ENCODE measurements around the gene GPRC5B. TPM values are rescaled to one million over a fixed set of nuclear protein-coding genes. Genes with fewer than 3 reads are reported as not detected.

Gene GPRC5B
- total RNA-seq, 2 donors from 2014 or later: 2.5 to 2.9 TPM

- ATAC-seq: no peak
These were observed 9.6 kb downstream of the GPRC5B start for GRCh38 chr16:19874851-19875546.

DNA sequence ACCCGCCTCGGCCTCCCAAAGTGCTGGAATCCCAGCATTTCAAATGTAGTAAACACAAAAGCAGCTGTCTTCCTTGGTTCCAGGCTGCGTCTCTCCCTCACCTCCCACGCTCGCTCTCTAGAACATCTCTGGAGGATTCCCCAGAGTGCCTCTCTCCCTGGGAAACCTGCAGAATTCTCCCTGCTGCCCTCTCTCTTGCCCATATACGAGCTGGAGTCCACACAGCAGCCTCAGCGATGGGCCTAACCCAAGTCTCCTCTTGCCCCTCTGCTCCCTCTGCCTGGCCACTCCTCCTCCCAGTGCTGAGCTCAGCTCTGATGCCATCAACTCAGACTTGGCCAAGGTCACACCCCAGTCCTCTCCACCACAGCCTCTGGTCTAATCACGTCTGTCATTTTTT is 10.6 kb downstream of the GPRC5B start:
- no peak for ATAC-seq
- Mint-ChIP-seq H3K4me1 (peaks cover 3% of the 10 kb centered on the region), H3K4me3 (no peak overlapping the region), H3K36me3 (ENCODE audit: low read depth) (peaks cover 2% of the 10 kb centered on the region), H3K27me3 (no peaks in the 10 kb centered on the region), H3K27ac (no peak overlapping the region)
- no peaks in the 10 kb centered on the region for H3K9me3 ChIP-seq (ENCODE audit: control insufficient read depth, low read length, poor library complexity, severe bottlenecking)
- no peak for DNase-seq

More at GRCh38 chr16:19874851-19875546, 9.6 kb downstream of the GPRC5B start:
- H3K27me3 Mint-ChIP-seq: no peaks in the 10 kb centered on the region
- H3K36me3 Mint-ChIP-seq (ENCODE audit: low read depth): peaks cover 2% of the 10 kb centered on the region
- H3K4me1 Mint-ChIP-seq: peaks cover 3% of the 10 kb centered on the region
- no peak for DNase-seq
- H3K27ac Mint-ChIP-seq: no peak overlapping the region
- H3K4me3 Mint-ChIP-seq: no peak overlapping the region
- no peaks in the 10 kb centered on the region for H3K9me3 ChIP-seq (ENCODE audit: control insufficient read depth, low read length, poor library complexity, severe bottlenecking)

DNA sequence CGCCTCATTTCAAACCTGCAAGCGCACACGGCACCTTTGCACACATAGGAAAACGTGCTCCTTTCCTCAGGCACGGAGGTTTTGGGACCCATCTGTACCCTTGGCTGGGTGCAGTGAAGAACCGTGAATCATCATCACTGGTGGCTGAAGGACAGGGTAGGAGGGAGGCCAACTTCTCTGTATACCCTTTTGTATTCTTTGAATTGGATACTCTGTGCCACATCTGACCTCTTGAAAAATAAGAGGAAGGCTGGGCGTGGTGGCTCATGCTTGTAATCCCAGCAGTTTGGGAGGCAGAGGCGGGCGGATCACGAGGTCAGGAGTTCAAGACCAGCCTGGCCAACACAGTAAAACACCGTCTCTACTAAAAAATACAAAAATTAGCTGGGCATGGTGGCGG is 11.7 kb downstream of the GPRC5B start:
- H3K9me3 ChIP-seq (ENCODE audit: control insufficient read depth, low read length, poor library complexity, severe bottlenecking): no peaks in the 10 kb centered on the region
- no peak for ATAC-seq
- Mint-ChIP-seq H3K36me3 (ENCODE audit: low read depth) (peaks cover 2% of the 10 kb centered on the region), H3K27me3 (peaks cover 5% of the 10 kb centered on the region), H3K27ac (no peak overlapping the region), H3K4me3 (no peak overlapping the region), H3K4me1 (peaks cover 5% of the 10 kb centered on the region)
- no peak for DNase-seq

DNA sequence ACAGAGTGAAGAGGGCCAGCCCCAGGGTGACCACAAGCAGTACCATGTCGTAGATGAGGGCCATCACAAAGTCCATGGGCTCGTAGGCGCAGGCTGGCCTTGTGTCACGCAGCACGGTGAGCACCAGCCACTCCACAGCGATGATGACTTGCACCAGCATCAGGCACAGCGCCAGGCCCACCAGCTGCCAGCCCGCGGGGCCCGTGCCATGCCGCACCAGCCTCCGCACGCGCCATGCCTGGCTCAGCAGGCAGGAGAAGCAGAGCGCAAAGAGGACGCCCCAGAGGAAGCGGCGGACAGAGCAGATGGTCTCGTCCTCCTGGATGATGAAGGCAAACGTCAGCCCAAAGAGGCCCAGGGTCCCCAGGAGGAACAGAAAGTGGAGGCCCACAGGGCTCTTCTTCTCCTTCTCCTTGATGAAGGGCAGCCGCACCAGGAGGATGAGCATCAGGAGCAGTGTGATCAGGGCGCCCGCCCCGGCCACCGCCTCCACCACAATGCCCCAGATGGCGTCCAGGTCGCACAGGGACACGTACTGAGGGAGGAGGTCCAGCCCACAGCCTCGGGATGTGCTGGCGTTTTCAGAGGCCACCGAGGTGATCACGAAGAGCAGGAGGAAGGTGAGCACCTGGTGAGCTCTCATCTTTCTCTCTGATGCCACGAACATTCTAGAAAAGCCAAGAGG is 12.3 kb downstream of the GPRC5B start:
- H3K36me3 Mint-ChIP-seq (ENCODE audit: low read depth): peaks cover 2% of the 10 kb centered on the region
- H3K27me3 Mint-ChIP-seq: peaks cover 5% of the 10 kb centered on the region
- DNase-seq: no peak
- H3K4me1 Mint-ChIP-seq: peaks cover 5% of the 10 kb centered on the region
- H3K4me3 Mint-ChIP-seq: no peak overlapping the region
- no peaks in the 10 kb centered on the region for H3K9me3 ChIP-seq (ENCODE audit: control insufficient read depth, low read length, poor library complexity, severe bottlenecking)
- ATAC-seq: no peak
- H3K27ac Mint-ChIP-seq: no peak overlapping the region

DNA sequence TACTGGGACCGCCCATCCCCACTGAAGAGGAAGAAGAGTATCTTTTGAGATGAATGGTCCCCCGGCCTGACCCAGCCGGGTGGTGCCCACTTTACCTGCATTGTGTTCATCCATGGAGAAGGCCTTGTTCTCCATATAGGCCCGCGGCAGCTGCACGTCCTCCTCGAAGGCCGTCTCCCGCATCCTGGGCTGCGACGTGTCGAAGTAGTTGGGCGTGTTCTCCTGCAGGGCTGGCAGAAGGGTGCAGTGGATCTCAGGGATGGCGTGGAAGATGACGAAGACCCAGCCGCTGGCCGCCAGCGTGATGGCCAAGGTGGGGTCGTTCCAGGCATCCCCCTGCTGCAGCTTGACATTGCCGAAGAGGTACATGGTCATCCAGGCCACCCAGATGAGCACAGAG is 12.9 kb downstream of the GPRC5B start:
- H3K9me3 ChIP-seq (ENCODE audit: control insufficient read depth, low read length, poor library complexity, severe bottlenecking): no peaks in the 10 kb centered on the region
- Mint-ChIP-seq H3K4me1 (peaks cover 5% of the 10 kb centered on the region), H3K27ac (no peak overlapping the region), H3K4me3 (no peak overlapping the region), H3K27me3 (peaks cover 5% of the 10 kb centered on the region), H3K36me3 (ENCODE audit: low read depth) (peaks cover 2% of the 10 kb centered on the region)
- ATAC-seq (no peak), DNase-seq (no peak)

- H3K4me1 Mint-ChIP-seq: peaks cover 5% of the 10 kb centered on the region
- no peaks in the 10 kb centered on the region for H3K9me3 ChIP-seq (ENCODE audit: control insufficient read depth, low read length, poor library complexity, severe bottlenecking)
- peaks cover 2% of the 10 kb centered on the region for H3K36me3 Mint-ChIP-seq (ENCODE audit: low read depth)
- no peak for DNase-seq
- H3K27ac Mint-ChIP-seq: no peak overlapping the region
- H3K4me3 Mint-ChIP-seq: no peak overlapping the region
- peaks cover 5% of the 10 kb centered on the region for H3K27me3 Mint-ChIP-seq
- ATAC-seq: no peak
These were observed 16.2 kb downstream of the GPRC5B start for GRCh38 chr16:19868421-19868820.

- Mint-ChIP-seq H3K27me3 (peaks cover 5% of the 10 kb centered on the region), H3K4me1 (peaks cover 5% of the 10 kb centered on the region), H3K4me3 (no peak overlapping the region), H3K36me3 (ENCODE audit: low read depth) (no peaks in the 10 kb centered on the region), H3K27ac (no peak overlapping the region)
- ATAC-seq: no peak
- no peaks in the 10 kb centered on the region for H3K9me3 ChIP-seq (ENCODE audit: control insufficient read depth, low read length, poor library complexity, severe bottlenecking)
- no peak for DNase-seq
These were observed 20.1 kb downstream of the GPRC5B start for GRCh38 chr16:19864566-19864965.

GRCh38 chr16:19863990-19864389 is 20.7 kb downstream of the GPRC5B start:
- no peak for DNase-seq
- no peaks in the 10 kb centered on the region for H3K9me3 ChIP-seq (ENCODE audit: control insufficient read depth, low read length, poor library complexity, severe bottlenecking)
- Mint-ChIP-seq H3K36me3 (ENCODE audit: low read depth) (no peaks in the 10 kb centered on the region), H3K4me1 (peaks cover 5% of the 10 kb centered on the region), H3K27ac (no peak overlapping the region), H3K27me3 (peaks cover 5% of the 10 kb centered on the region), H3K4me3 (no peak overlapping the region)
- no peak for ATAC-seq

DNA sequence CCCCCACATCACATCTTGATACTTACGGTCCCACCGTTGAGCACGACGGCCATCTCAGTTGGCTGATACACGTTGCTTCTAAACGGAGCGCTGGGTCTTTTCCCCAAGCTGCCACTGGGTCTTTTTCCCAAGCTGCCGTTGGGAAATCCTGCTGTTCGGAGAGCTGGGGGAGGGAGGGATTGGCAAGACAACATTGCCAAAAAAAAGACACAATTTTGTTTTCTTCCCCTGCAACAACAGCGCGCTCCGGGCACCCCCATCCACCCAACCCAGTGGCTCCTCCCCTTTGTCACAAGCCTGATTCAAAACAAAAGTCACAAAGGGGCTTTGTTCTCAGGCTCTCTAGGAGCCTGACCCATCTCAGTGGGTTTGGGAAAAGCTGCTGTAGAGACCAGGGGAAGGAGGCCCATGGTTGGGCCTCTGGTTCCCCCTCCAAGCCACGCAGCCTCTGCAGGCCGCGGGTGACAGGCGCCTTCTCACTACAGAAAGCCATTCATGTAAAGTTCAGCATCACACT is 22.8 kb downstream of the GPRC5B start:
- Mint-ChIP-seq H3K36me3 (ENCODE audit: low read depth) (peaks cover 2% of the 10 kb centered on the region), H3K27me3 (no peaks in the 10 kb centered on the region), H3K4me3 (no peak overlapping the region), H3K4me1 (peaks cover 2% of the 10 kb centered on the region), H3K27ac (no peak overlapping the region)
- DNase-seq (no peak), ATAC-seq (no peak)
- H3K9me3 ChIP-seq (ENCODE audit: control insufficient read depth, low read length, poor library complexity, severe bottlenecking): no peaks in the 10 kb centered on the region

DNA sequence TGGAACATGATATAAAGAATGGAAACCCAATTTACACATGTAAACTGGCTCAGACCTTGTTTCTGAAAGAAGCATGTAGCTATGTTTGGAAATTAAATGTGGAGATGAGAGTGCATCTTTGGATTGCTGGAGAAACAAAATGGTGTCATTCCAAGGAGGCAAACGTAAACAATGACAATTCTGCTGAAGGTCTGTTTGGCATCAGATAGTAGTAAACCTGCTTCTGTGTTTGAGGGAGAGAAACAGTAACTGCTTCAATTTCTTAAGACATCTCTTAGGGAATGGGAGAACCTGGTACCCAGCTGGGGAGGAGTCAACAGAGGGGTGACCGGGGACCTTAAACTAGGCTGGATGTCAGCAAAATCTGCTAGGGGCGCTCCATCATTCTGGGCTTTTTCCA is 23.5 kb downstream of the GPRC5B start:
- Mint-ChIP-seq H3K27me3 (no peaks in the 10 kb centered on the region), H3K27ac (no peak overlapping the region), H3K36me3 (ENCODE audit: low read depth) (peaks cover 2% of the 10 kb centered on the region), H3K4me1 (peaks cover 2% of the 10 kb centered on the region), H3K4me3 (no peak overlapping the region)
- no peaks in the 10 kb centered on the region for H3K9me3 ChIP-seq (ENCODE audit: control insufficient read depth, low read length, poor library complexity, severe bottlenecking)
- no peak for ATAC-seq
- no peak for DNase-seq

DNA sequence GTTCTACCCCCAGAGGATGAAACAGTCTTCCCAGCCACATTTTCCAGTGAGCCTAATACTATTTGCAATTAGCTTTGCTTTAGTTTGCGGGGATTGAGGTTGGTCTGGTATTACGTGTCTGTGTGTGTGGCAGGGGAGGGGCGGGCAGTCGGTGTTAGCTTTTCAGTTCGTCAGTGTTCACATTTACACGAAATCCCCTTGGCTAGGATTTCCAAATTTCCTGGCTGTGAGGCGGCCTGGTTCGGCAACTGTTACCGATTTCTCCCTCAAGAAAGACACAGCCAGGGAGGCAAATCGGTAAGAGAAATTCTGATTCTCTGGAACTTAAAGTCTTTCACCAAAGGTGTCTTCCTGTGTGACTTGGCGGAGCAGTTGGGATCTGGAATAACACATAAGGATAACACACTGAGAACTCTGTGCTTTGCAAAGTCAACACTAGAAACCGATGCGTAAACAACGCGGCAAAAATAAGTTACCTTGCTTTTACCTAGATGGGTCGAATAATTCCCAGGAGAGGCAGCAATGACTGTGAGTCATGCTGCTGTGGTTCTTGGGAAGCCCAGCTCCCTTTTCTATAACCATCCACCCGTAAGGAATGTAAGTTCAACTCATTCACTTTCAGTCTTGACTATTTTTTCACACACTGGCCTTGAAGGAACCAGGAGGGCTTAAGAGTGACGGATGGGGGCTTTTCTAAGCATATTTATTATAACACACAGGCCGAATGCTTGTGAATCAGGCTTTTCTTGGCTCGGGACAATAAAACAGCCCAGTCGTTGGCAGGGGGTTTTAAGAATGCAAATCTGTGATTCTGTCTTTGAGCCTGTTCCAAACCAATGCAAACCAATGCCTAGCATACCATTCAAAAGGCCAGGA is 24.2 kb downstream of the GPRC5B start:
- Mint-ChIP-seq H3K27me3 (no peaks in the 10 kb centered on the region), H3K27ac (no peak overlapping the region), H3K4me1 (peaks cover 2% of the 10 kb centered on the region), H3K36me3 (ENCODE audit: low read depth) (peaks cover 2% of the 10 kb centered on the region), H3K4me3 (no peak overlapping the region)
- ATAC-seq (no peak), DNase-seq (no peak)
- H3K9me3 ChIP-seq (ENCODE audit: control insufficient read depth, low read length, poor library complexity, severe bottlenecking): no peaks in the 10 kb centered on the region

DNA sequence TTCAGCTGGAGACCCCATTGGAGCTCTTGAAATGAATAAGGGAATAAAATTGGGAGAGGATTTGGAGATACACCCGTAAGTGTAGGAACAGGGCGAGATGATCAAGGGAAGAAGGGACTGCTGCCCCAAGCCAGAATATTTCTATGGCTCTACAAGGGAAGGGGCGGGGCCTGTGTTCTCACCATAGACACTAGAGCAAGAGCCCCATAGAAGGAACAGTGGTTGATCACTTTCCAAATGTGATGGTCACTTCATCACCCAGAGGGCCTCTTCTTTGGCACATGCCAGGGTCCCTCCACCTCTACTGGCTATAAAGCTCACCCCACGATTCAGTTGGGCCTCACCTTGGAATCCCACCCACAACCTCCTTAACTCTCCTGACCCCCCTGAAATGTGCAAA is 25.0 kb downstream of the GPRC5B start:
- no peaks in the 10 kb centered on the region for H3K9me3 ChIP-seq (ENCODE audit: control insufficient read depth, low read length, poor library complexity, severe bottlenecking)
- Mint-ChIP-seq H3K27ac (no peak overlapping the region), H3K27me3 (no peaks in the 10 kb centered on the region), H3K4me3 (no peak overlapping the region), H3K36me3 (ENCODE audit: low read depth) (peaks cover 2% of the 10 kb centered on the region), H3K4me1 (peaks cover 2% of the 10 kb centered on the region)
- DNase-seq: no peak
- ATAC-seq: no peak

GRCh38 chr16:19859166-19859565 is 25.5 kb downstream of the GPRC5B start:
- H3K9me3 ChIP-seq (ENCODE audit: control insufficient read depth, low read length, poor library complexity, severe bottlenecking): no peaks in the 10 kb centered on the region
- peaks cover 2% of the 10 kb centered on the region for H3K36me3 Mint-ChIP-seq (ENCODE audit: low read depth)
- DNase-seq: no peak
- H3K4me3 Mint-ChIP-seq: no peak overlapping the region
- H3K27me3 Mint-ChIP-seq: no peaks in the 10 kb centered on the region
- ATAC-seq: no peak
- no peak overlapping the region for H3K27ac Mint-ChIP-seq
- H3K4me1 Mint-ChIP-seq: no peaks in the 10 kb centered on the region
